ENCODE measurements around the gene ASNSD1.

The ASNSD1 gene

GRCh38 chr2:189719571-189719970 is 58.3 kb downstream of the ASNSD1 start:
- TF ChIP-seq EZH2phosphoT487 (IDR thresholded peaks at IDR 0.05; ENCODE audit: low read depth): no peak
- TF ChIP-seq CTCF (IDR thresholded peaks at IDR 0.05; ENCODE audit: low read depth, low read length): no peak
- Histone ChIP-seq H3K9ac (ENCODE audit: low read length) (no peak overlapping the region), H4K20me1 (ENCODE audit: insufficient read depth, low read length) (no peaks in the 10 kb centered on the region)

More at GRCh38 chr2:189719571-189719970, 58.3 kb downstream of the ASNSD1 start:
- no peak overlapping the region for H2AFZ ChIP-seq (ENCODE audit: low read depth, low read length)
- H3K4me2 ChIP-seq (ENCODE audit: low read length): no peak overlapping the region
- no peaks in the 10 kb centered on the region for H3K9me3 ChIP-seq (ENCODE audit: insufficient read depth, low read length)
- H3K4me1 ChIP-seq (ENCODE audit: low read length): no peaks in the 10 kb centered on the region
- no peaks in the 10 kb centered on the region for H3K79me2 ChIP-seq (ENCODE audit: low read length)
- no peak overlapping the region for H3K4me3 ChIP-seq (ENCODE audit: low read length)
- H3K36me3 ChIP-seq (replicated peaks; ENCODE audit: low read depth, low read length): no peaks in the 10 kb centered on the region
- no peak overlapping the region for H3K27ac ChIP-seq (ENCODE audit: low read length)
- no peaks in the 10 kb centered on the region for H3K27me3 ChIP-seq (ENCODE audit: low read depth, low read length)
